Tibial nerve (tissue), 4 donors: ENCODE measurements around the gene FANK1.

Source experiments
- EP300 ChIP-seq, 2 donors: sonication (generic); formaldehyde crosslinking; IDR thresholded peaks; one replicate each; pipeline ENCODE4 v1.6.1; 2017; ENCODE audit warnings: antibody characterized with exemption in 2 of 2, mild to moderate bottlenecking in 1 of 2
- POLR2A ChIP-seq, 2 donors: fragments of 450-650 bp; IDR thresholded peaks; one replicate each; pipeline ENCODE4 v1.6.1; 2017; ENCODE audit warnings: antibody characterized with exemption in 2 of 2, mild to moderate bottlenecking in 2 of 2, moderate library complexity in 2 of 2
- TF ChIP-seq, protein P1 (sequence below), 5 experiments: fragments of 200-600 bp in 3 of 5; fragments of 450-650 bp in 2 of 5; sonication (generic) in 3 of 5; IDR thresholded peaks; one replicate each; pipeline ENCODE4 v1.5.1; 2016 to 2019; ENCODE audit warnings: antibody characterized with exemption in 5 of 5, mild to moderate bottlenecking in 3 of 5, moderate library complexity in 2 of 5

DNA sequence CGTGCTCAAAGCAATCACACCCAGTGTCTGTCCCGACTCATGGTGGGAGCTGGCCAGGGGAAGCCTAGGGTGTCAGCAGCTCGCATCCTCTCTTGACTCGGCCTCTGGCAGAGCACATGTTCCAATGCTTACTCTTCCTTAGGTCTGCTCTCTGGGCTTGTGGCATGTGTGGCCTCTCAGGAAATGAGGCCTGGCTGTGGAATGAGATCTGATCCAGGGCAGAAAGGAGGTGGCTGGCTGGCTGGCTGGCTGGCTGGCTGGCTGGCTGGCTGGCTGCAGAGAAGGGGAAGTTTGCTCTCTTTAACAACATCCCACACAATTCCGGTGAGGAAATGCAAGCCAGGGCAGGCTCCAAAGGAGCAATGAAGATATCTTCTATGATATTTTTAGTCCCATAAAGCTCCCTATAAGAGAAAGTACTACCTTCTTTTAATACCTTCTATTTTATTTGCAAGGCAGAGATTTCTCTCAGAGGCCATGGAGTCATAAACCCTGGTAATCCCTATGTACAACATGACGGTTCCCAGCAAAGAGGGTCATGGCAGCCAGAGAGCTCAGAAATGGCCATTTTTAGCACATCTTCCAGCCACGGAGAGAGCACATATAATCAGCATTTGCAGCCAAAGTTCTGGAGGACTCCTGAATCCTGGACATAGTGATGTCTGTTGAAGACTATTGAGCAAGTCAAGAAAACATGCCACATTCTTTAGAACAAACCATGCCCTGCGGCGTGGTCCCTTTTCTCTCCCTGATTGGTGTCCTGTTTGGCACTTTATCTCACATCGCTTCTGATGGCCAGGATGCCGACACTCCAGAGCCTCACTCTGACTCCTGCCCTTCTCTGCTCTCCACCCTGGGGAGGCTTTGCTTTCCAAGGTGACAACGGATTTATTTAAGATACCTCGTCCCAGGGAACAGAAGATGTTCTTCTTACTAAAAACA is 153.7 kb downstream of the FANK1 start:
- TF ChIP-seq, protein P1, sequence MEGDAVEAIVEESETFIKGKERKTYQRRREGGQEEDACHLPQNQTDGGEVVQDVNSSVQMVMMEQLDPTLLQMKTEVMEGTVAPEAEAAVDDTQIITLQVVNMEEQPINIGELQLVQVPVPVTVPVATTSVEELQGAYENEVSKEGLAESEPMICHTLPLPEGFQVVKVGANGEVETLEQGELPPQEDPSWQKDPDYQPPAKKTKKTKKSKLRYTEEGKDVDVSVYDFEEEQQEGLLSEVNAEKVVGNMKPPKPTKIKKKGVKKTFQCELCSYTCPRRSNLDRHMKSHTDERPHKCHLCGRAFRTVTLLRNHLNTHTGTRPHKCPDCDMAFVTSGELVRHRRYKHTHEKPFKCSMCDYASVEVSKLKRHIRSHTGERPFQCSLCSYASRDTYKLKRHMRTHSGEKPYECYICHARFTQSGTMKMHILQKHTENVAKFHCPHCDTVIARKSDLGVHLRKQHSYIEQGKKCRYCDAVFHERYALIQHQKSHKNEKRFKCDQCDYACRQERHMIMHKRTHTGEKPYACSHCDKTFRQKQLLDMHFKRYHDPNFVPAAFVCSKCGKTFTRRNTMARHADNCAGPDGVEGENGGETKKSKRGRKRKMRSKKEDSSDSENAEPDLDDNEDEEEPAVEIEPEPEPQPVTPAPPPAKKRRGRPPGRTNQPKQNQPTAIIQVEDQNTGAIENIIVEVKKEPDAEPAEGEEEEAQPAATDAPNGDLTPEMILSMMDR (IDR thresholded peaks at IDR 0.05) = no peak
- TF ChIP-seq POLR2A (IDR thresholded peaks at IDR 0.05) (no peak), EP300 (IDR thresholded peaks at IDR 0.05) (no peak)
